Activated CD8-positive, alpha-beta memory T cell treated with anti-CD3 and anti-CD28 coated beads for 24 hours (primary cell): ENCODE measurements around the gene SPTY2D1.
A peak's percentile ranks its signal among the peaks of the same experiment; 100 is the strongest.
"Not testable (repeated sequence)": the region's sequence is repeated elsewhere in the genome, so short reads cannot be mapped to it uniquely, and the experiment has no call there.

Experiments
- DNase-seq: peaks from one replicate; pipeline ENCODE4 v3.0.0-alpha.2; 2020

SPTY2D1 gene

DNA sequence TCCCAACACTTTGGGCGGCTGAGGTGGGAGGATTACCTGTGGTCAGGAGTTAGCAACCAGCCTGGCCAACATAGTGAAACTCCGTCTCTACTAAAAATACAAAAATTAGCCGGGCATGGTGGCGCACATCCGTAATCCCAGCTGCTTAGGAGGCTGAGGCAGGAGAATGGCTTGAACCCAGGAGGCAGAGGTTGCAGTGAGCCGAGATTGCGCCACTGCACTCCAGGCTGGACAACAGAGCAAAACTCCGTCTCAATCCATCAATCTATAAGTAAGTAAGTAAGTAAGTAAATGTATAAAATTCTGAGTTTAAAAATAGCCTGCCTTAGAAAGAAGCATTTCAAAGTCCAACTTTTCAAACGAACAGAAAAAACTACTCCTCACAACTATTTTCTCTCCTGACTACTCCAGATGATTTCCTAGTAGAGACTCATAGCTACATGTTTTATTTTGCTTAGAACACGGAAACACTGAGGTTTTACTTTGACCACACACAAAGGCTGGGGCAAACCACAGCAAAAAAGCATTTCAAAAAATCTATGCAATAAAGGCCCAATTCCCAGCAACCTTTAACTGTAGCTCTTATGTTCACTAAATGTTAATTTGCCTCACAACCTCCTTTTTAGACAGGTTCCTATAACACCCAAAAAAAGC lies 16.3 kb downstream of the SPTY2D1 start:
- no peak for DNase-seq

DNA sequence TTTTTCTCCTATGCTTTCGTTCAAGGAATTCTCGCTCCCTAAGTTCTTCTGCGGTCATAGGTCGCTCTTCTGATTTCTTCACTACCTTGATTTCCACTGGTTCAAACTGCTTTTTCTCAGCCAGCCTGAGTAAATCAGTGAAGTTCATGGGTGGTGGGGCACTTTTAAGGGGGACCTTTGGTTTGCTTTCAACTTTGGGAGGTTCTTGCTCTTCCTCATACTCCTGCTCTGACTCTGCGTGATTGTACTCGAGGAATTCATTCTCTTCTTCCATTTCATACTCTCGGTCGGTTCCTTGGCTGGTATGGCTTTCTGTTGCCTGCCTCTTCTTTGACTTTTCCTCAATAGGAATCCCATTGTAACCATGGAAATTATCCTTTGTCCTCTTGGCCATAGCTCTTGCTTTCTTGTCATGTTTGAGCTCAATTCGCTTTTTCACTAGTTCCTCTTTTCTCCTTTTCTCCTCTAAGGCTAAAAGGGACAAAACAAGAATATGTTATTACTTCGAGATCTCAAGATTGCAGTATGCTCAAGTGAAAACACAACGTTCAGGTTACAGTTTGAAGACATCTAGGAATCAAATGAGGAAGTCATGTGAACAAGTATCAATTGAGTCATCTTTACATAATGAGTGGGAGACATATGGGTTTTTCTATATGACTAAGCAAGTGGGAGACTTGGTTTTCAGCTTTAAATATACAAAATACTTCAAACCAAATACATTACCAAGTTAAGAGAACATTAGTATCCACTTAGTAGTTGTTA lies 18.3 kb downstream of the SPTY2D1 start:
- DNase-seq: no peak

DNA sequence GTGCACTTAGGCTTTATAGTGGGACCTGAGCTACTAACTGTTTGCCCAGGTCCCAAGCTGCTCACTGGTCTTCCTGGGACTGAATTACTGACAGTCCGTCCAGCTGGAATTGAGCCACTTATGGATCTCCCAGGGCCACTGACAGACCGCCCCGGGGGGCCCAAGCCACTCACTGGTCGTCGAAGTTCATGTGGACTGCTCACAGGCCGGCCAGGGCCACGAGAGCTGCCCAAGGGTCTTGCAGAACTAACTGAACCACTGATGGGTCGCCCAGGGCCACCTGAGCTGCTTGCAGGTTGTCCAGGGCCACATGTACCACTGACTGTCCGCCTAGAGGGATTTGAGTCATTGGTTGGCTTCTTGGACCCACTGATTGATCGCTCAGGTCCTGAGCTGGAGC lies 19.5 kb downstream of the SPTY2D1 start:
- DNase-seq: no peak

- DNase-seq: no peak
Observed at GRCh38 chr11:18612394-18612793, 21.7 kb downstream of the SPTY2D1 start.

- no peak for DNase-seq
Observed at GRCh38 chr11:18611196-18611595, 22.9 kb downstream of the SPTY2D1 start.

DNA sequence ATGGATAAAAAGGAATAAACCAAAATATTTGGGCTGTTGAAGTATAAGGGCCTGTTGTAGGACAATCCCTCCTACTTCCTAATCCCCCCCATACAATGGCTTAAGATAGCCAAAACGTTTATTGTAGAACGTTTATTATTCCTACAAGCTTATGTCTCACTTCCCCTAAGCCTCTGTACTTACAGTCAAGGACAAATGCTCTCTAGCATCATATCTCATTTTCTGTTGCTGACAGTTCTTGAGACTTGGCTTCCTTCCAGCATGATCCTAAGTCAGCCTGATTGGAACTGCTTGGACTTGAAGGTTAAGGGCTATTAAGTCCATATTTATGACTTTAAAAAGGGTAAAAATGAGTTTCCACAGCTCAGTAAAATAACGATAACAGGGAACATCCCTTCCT lies 25.8 kb downstream of the SPTY2D1 start:
- DNase-seq: no peak

DNA sequence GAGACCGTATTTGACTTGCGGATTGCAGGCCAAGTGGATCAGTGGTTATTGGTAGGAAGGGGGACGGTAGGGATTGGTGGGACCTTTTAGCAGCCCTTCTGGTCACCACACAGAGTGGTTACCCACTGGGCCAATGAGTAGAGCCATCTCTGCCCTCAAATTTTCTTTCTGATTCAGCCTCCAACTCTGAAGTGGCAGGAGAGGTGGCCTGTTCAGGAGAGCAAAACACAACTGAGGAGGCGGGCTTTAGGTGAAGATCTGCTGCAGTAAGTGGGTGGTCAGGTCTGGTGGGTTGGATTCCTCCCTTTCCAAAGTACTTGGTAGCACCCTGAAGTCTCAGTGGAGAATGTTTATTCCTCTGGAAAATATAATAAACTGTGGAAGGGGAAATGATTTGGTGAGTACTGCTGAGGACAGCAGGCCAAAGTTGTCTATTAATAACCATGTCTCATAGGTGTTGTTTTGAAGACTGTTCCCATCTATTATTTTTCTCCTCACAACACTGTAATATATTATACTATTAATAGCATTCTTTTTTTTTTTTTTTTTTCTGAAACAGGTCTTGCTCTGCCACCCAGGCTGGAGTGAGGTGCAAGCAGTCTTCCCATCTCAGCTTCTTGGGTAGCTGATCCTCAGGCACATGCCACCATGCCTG lies 33.1 kb downstream of the SPTY2D1 start:
- no peak for DNase-seq

- no peak for DNase-seq
Observed at GRCh38 chr11:18599739-18600230, 34.4 kb downstream of the SPTY2D1 start, which contains the start of gene MISFA. Gene MISFA, plus strand, starts transcription at chr11:18599789. Its CDS starts 140 bp downstream, at chr11:18599929.

- no peak for DNase-seq
Observed at GRCh38 chr11:18594999-18595749, 39.0 kb downstream of the SPTY2D1 start.

GRCh38 chr11:18594088-18594487 lies 40.1 kb downstream of the SPTY2D1 start:
- DNase-seq: not testable (repeated sequence)

- DNase-seq: no peak
Observed at GRCh38 chr11:18590571-18590970, 43.6 kb downstream of the SPTY2D1 start.

DNA sequence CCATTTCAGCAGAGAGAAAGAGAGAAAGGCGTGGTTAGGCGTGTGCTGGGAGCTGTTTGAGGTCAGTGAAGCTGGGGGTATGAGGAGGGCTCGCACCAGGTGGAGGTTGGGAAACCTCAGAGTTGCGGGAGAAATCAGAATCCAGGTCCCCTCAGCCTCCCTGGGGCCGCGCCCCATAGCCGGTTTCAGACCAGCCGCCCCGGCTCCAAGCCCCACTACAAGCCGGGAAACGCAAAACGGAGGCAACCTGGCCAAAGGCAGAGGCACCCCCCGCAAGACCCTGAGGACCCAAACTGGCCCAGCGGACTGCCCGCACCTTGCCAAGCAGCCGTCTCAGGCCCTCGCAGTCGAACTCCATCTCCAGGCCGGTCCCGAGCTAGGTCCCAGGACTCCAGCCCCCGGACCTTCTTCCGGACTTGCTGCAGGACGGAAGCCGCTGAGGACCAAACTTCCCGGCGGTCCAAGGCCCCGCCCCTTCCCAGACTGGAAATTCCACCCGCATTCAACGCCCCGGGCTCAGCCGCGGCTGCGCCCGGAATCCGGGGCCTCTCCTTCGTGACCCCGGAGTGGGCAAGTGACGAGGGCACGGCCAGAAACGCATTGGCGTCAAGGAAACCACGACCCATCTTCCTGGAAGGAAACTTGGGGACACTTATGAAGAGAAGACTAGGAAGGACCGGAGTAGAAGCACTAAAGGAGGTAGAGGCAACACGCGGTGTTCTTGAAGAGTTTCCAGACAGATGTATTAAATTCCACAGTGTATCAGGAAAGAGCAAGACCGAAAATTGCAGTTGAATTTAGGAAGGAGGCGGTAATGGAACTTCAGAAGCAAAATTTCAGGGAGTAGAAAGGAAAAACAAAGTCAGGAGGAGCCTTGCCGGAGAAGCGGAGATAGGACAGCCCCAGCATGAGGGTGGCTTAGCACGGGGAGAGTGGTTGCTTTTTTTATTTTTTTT lies 45.6 kb downstream of the SPTY2D1 start, which contains the start of gene UEVLD:
UEVLD (minus strand) TSS at position 438 of the 956 bp plus-strand sequence; CDS start at position 358, 80 bp downstream.
- peak; percentile 88 for DNase-seq

DNA sequence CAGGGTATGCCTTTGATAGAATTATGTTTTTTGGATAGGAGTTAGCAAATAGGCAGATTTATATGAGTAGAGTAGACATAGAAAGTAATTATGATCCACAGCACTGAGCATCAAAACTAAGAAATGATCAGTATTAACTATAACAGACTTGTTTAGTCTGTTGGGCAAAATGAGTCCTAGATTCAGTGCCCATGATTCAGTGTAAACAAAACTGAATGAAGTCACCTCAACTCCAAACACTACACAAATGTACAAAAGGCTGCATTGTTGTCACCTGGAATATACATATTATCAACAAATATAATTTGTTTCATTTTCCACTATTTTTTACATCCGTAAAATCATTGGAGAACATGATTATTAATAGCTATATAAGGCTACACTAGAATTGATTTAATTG lies 52.3 kb downstream of the SPTY2D1 start:
- DNase-seq: no peak

GRCh38 chr11:18580113-18580766 lies 53.9 kb downstream of the SPTY2D1 start:
- no peak for DNase-seq

DNA sequence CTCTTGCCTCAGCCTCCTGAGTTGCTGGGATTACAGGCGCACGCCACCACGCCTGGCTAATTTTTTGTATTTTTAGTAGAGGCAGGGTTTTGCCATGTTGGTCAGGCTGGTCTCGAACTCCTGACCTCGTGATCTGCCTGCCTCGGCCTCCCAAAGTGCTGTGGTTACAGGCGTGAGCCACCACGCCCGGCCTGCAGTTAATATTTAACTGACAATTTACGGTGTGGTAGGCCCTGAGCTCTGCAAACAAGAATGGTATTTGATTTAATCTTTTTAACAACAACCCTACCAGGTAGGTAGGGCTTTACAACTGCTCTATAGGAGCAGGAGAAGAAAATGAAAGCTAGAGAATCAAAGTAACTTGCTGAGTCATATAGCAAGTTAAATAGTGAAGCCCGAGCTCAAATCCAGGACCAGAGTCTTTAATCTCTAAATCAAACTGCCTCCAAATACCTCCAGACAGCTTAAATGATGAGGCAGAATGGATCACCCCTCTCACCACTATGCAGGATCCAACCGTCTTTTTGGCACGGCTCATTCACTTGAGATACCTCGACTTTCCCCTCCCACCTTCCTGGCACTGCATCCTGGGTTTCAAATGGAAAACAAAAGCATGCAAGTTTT lies 55.1 kb downstream of the SPTY2D1 start:
- no peak for DNase-seq

DNA sequence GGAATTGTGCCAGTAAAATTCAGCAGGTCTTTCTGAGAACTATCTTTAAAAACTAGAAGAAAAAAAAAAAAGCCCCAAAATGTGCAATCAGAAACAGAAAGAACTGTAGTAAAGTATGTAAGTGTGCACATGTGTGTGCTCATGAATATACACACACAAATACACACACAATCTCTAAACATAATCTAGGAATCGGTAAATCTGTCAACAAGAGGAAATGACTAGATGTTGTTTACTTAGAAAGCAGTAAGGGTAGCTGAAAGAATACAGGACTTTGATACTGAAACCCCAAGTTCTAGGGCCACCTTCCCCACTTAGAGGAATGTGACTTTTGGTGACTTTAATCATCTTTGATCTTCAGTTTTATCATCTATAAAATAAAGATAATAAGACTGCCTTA lies 58.8 kb downstream of the SPTY2D1 start:
- no peak for DNase-seq

GRCh38 chr11:18567081-18567480 lies 67.1 kb downstream of the SPTY2D1 start:
- DNase-seq: no peak

DNA sequence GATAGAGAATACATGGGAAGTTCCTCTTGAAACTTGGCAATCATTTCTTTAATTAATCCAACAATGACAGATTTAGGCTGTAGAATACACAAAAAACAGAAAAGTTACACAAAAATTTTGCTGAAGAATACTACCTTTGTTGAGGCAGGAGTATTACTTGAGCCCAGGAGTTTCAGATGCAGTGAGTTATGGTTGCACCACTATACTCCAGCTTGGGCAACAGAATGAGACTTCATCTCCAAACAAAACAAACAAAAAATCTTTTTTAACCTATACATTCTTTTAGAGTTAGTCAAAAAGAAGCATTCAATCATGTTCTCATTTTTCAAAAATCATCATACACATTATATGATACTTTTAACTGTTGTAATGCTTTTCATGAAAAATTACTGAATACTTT lies 67.7 kb downstream of the SPTY2D1 start:
- no peak for DNase-seq

GRCh38 chr11:18564149-18564548 lies 70.0 kb downstream of the SPTY2D1 start:
- DNase-seq: no peak

DNA sequence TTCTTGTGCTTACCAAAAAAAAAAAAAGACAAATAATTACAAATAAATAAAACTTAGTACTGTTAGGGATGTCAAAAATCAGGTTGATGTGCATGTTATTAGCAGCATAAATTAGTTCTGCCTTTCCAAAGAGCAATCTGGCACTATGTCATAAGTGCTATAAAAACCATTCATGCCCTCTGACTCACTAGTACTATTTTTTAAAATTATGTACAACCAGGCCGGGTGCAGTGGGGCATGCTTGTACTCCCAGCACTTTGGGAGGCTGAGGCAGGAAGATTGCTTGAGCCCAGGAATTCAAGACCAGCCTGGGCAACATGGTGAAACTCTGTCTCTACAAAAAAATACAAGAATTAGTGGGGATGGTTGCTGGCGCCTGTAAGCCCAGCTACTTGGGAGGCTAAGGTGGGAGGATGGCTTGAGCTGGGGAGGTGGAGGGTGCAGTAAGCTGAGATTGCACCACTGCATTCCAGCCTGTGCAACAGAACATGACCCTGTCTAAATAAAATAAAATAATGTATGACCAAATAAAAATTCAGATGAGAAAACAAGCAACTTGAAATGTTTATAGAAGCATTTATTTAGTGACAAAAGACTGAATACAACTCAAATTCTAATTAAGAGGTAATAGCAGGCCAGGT lies 70.9 kb downstream of the SPTY2D1 start:
- DNase-seq: no peak
